Measurements from ENCODE around the gene FIBCD1. TPM values are rescaled to one million over a fixed set of nuclear protein-coding genes. Genes with fewer than 3 reads are reported as not detected.

Gene FIBCD1
- polyA plus RNA-seq, 1 of the 3 experiments (the other 2 are of a cell fraction) = 1.3 TPM

GRCh38 chr9:130918826-130919558 is 20.1 kb downstream of the FIBCD1 start:
- no peaks in the 10 kb centered on the region for H3K79me2 ChIP-seq (ENCODE audit: insufficient read depth)
- no peak for TF ChIP-seq EP300 (IDR thresholded peaks at IDR 0.05; ENCODE audit: borderline replicate concordance in 1 of 2, low read depth in 1 of 2, low read length in 1 of 2)
- TF ChIP-seq REST (IDR thresholded peaks at IDR 0.05; ENCODE audit: low read depth, low read length) = no peak
- no peak for TF ChIP-seq EZH2phosphoT487 (IDR thresholded peaks at IDR 0.05; ENCODE audit: borderline replicate concordance, low read depth)
- TF ChIP-seq NRF1 (IDR thresholded peaks at IDR 0.05; ENCODE audit: low read depth, low read length) = no peak
- no peak for TF ChIP-seq RCOR1 (IDR thresholded peaks at IDR 0.05; ENCODE audit: low read length)
- TF ChIP-seq CTCF (IDR thresholded peaks at IDR 0.05) = no peak
- TF ChIP-seq TAF1 (IDR thresholded peaks at IDR 0.05; ENCODE audit: borderline replicate concordance, low read depth, low read length) = no peak
- no peak for TF ChIP-seq PBX3 (IDR thresholded peaks at IDR 0.05)
- TF ChIP-seq JUND (IDR thresholded peaks at IDR 0.05) = no peak
- TF ChIP-seq USF1 (IDR thresholded peaks at IDR 0.05; ENCODE audit: borderline replicate concordance, low read depth) = no peak
- no peak for TF ChIP-seq ELF1 (IDR thresholded peaks at IDR 0.05)
- no peak for TF ChIP-seq GABPA (IDR thresholded peaks at IDR 0.05; ENCODE audit: low read depth)
- TF ChIP-seq MAX (IDR thresholded peaks at IDR 0.05; ENCODE audit: low read depth) = no peak
- 71% methylated on average over 22 of the region's 33 CpGs for WGBS (ENCODE audit: low lambda C conversion rate)
- no peaks in the 10 kb centered on the region for H3K36me3 ChIP-seq (replicated peaks in 1 of 2; ENCODE audit: control insufficient read depth in 1 of 2, insufficient read depth in 2 of 2, low read length in 1 of 2)
- no peaks in the 10 kb centered on the region for H3K4me1 ChIP-seq (ENCODE audit: control insufficient read depth in 1 of 2, insufficient read depth in 2 of 2, low read depth in 1 of 2, low read length in 1 of 2)
- no peak overlapping the region for H3K9ac ChIP-seq
- no peak for DNase-seq
- no peaks in the 10 kb centered on the region for H3K9me2 ChIP-seq
- H3K4me2 ChIP-seq = no peak overlapping the region
- H3K4me3 ChIP-seq (ENCODE audit: low read depth in 2 of 2, low read length in 1 of 2) = no peak overlapping the region
- H4K20me1 ChIP-seq (ENCODE audit: insufficient read depth) = no peaks in the 10 kb centered on the region
- no peaks in the 10 kb centered on the region for H3F3A ChIP-seq (replicated peaks; ENCODE audit: insufficient read depth)
- H3K27ac ChIP-seq (ENCODE audit: low read depth in 2 of 2, low read length in 1 of 2) = no peak overlapping the region
- H3K9me3 ChIP-seq = no peaks in the 10 kb centered on the region
- no peaks in the 10 kb centered on the region; the same call in 1 of the 2 replicates for H3K27me3 ChIP-seq (ENCODE audit: insufficient read depth)
- POLR2A ChIA-PET = no interaction called here
- CTCF ChIA-PET = interaction anchor here (0.6 to 2.2 kb wide), 5 partner anchors 9 to 131 kb away, joined by 3 to 9 read pairs (median 3); no protein-coding TSS in a partner anchor
- no peak overlapping the region for H2AFZ ChIP-seq (ENCODE audit: low read depth)
